GM12878 (cell line): ENCODE data around the gene VAMP3. TPM values are rescaled to one million over a fixed set of nuclear protein-coding genes. Genes with fewer than 3 reads are reported as not detected.

Experiments
- ATAC-seq: fragments of 200-7000 bp; cut with Tn5 transposase; 3 replicates; pipeline ENCODE4 v1.9.1; 2020; ENCODE audit warnings: mild to moderate bottlenecking, moderate library complexity
- BruUV-seq: library from RNA; stranded (reverse); fragments of 400-500 nt; replicated peaks from 2 replicates; lab custom pipeline; 2021; lab: Mats Ljungman, UMichigan
- CTCF ChIA-PET: fragments of 300-600 bp; sonication (Branson Sonifier 250); formaldehyde crosslinking; extraction: SDS; loops from one replicate; lab custom pipeline; 2021; ENCODE audit warnings: inconsistent platforms; lab: Yijun Ruan, JAX
- POLR2A ChIA-PET: fragments of 350-600 bp; formaldehyde crosslinking; extraction: SDS; loops from one replicate; lab custom pipeline; 2021; ENCODE audit warnings: inconsistent platforms; lab: Charles Lee
- RAD21 ChIA-PET: fragments of 300-600 bp; sonication (Branson Sonifier 250); formaldehyde crosslinking; loops from one replicate; lab custom pipeline; 2023; ENCODE audit warnings: antibody characterized with exemption; ENCODE audit not compliant: unreplicated experiment; lab: Charles Lee
- SMC1A ChIA-PET: fragments of 300-600 bp; sonication (Branson Sonifier 250); formaldehyde crosslinking; loops from one replicate; lab custom pipeline; 2023; ENCODE audit not compliant: unreplicated experiment, uncharacterized antibody; lab: Charles Lee
- DNase-seq: peaks from one replicate; pipeline ENCODE4 v3.0.0-alpha.2; 2011; ENCODE audit warnings: low read depth, low spot score
- FAIRE-seq: peaks from 3 replicates; lab custom pipeline; 2011; peaks lifted over from hg19 to GRCh38; lab: Jason Lieb, UNC
- H2AFZ ChIP-seq: 2 replicates; pipeline ENCODE4 v1.6.0; 2011; ENCODE audit warnings: low read depth, low read length, control low read depth; ENCODE audit not compliant: control insufficient read depth
- H3K27ac ChIP-seq: 2 replicates; pipeline ENCODE4 v1.5.1; 2011; ENCODE audit warnings: control low read depth; ENCODE audit not compliant: control insufficient read depth, insufficient read depth
- H3K27me3 ChIP-seq, 2 experiments: replicated peaks in 1 of 2; 2 replicates each; pipeline versions ENCODE4 v1.6.0 to v1.6.1; 2011; ENCODE audit warnings: low read length in 1 of 2; ENCODE audit not compliant: control insufficient read depth in 2 of 2, insufficient read depth in 2 of 2
- H3K36me3 ChIP-seq, 2 experiments: 2 replicates each; pipeline ENCODE4 v1.5.1; 2011; ENCODE audit warnings: low read length in 1 of 2; ENCODE audit not compliant: control insufficient read depth in 2 of 2, insufficient read depth in 2 of 2
- H3K4me1 ChIP-seq: 2 replicates; pipeline ENCODE4 v1.6.1; 2011; ENCODE audit warnings: mild to moderate bottlenecking, low read length, moderate library complexity, mixed read lengths; ENCODE audit not compliant: control insufficient read depth, insufficient read depth
- H3K4me2 ChIP-seq: 2 replicates; pipeline ENCODE4 v1.6.0; 2011; ENCODE audit warnings: control low read depth; ENCODE audit not compliant: control insufficient read depth, insufficient read depth
- H3K4me3 ChIP-seq: fragments of 200-600 bp; sonication (generic); 2 replicates; pipeline ENCODE4 v1.5.1; 2016
- H3K79me2 ChIP-seq: 2 replicates; pipeline ENCODE4 v1.6.0; 2011; ENCODE audit warnings: low read length; ENCODE audit not compliant: control insufficient read depth, insufficient read depth
- H3K9ac ChIP-seq: 2 replicates; pipeline ENCODE4 v1.8.0; 2011; ENCODE audit warnings: low read length, control low read depth, mixed read lengths; ENCODE audit not compliant: control insufficient read depth, insufficient read depth
- H3K9me3 ChIP-seq: replicated peaks from 3 replicates; pipeline ENCODE4 v1.5.1; 2011; ENCODE audit warnings: mild to moderate bottlenecking, low read length; ENCODE audit not compliant: control insufficient read depth, insufficient read depth
- H4K20me1 ChIP-seq: 2 replicates; pipeline ENCODE4 v1.6.0; 2011; ENCODE audit not compliant: control insufficient read depth, insufficient read depth
- KDM1A ChIP-seq: fragments of 200-600 bp; sonication (generic); IDR thresholded peaks from 2 replicates; pipeline ENCODE4 v1.6.1; 2016; ENCODE audit warnings: borderline replicate concordance
- POLR2AphosphoS2 ChIP-seq: IDR thresholded peaks from 2 replicates; pipeline ENCODE4 v1.6.1; 2011; ENCODE audit warnings: low read depth, mild to moderate bottlenecking, low read length, improper control_type of control experiment, moderate library complexity
- RAD51 ChIP-seq: fragments of 450-650 bp; IDR thresholded peaks from 2 replicates; pipeline ENCODE4 v1.6.1; 2016; ENCODE audit warnings: moderate library complexity, mild to moderate bottlenecking, inconsistent platforms
- SREBF1 ChIP-seq: IDR thresholded peaks from 2 replicates; pipeline ENCODE4 v1.6.1; 2012; ENCODE audit warnings: mild to moderate bottlenecking, low read length
- WGBS: methylation state at CpG from one replicate; pipeline ENCODE4 v1.1.6; 2016; ENCODE audit warnings: low lambda C conversion rate; ENCODE audit not compliant: insufficient replicate concordance, insufficient coverage; ENCODE audit errors: missing lambda C conversion rate; 5-methylcytosine and 5-hydroxymethylcytosine counted together
- in situ Hi-C: fragments of 300-500 bp; cut with MboI; formaldehyde crosslinking; loops from 9 replicates; pipeline ENCODE4 v1.14.3; 2018; ENCODE audit warnings: mixed read lengths
- intact Hi-C: fragments of 100-400 bp; cut with micrococcal nuclease; formaldehyde crosslinking; loops from one replicate; pipeline ENCODE4 v1.14.2; 2022; ENCODE audit not compliant: unreplicated experiment
- polyA plus RNA-seq, 11 experiments: library from polyadenylated mRNA; depleted of rRNA in 4 of 11; unstranded in 6 of 11; stranded (reverse) in 5 of 11; fragments of >200 nt; fragmentation: Nextera tagmentation in 4 of 11; fragmentation: Illumina TruSeq in 1 of 11; extraction: Ambion mirVana in 4 of 11; extraction: Trizol in 1 of 11; gene quantifications; 1 replicate in 1 of 11; 2 replicates in 10 of 11; pipeline versions ENCODE4 v1.2.1 to v1.2.3, GENCODE V29; 2011 to 2016; ENCODE audit warnings: inconsistent platforms in 2 of 11, missing spikeins in 2 of 11, low read depth in 1 of 11
- total RNA-seq, 4 experiments: library from RNA; depleted of rRNA in 3 of 4; stranded (reverse); fragments of >200 nt in 3 of 4; fragmentation: Illumina TruSeq in 1 of 4; extraction: Trizol in 1 of 4; gene quantifications; 2 replicates each; pipeline versions ENCODE4 v1.2.1 to v1.2.3, GENCODE V29; 2013 to 2021
- TF ChIP-seq, protein P1 (sequence below): fragments of 450-650 bp; IDR thresholded peaks from 2 replicates; pipeline ENCODE4 v1.6.1; 2017; ENCODE audit warnings: antibody characterized with exemption, mild to moderate bottlenecking, moderate library complexity
- TF ChIP-seq, protein P2 (sequence below): IDR thresholded peaks from 2 replicates; pipeline ENCODE4 v1.6.1; 2012; ENCODE audit warnings: low read length, inconsistent platforms

Gene VAMP3
- total and polyA plus RNA-seq, 10 of the 15 experiments (the other 5 are each of a cell fraction or from before 2014, with no cell fraction given), result 4.8 to 24.9 (median 9.7) TPM

DNA sequence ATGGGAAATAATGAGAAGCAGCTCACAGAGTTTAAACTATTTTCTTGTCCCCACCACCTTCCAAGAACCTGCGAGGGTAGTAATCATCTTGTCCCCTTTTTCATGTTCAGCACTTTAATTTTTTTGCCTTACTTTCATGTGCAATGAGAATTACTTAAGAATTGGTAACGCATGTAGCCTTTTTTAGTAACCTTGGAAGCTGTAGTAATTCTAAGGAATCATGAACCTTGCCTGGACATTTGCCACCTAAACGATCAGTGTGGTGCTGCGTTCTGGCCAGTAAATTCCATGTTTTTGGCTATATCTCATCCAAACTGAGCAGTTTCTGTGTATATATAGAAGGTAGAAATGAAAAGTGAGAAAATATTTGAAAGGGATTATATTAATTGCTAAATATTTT, 3.9 kb upstream of the VAMP3 start:
- Histone ChIP-seq H3K9me3 (no peaks in the 10 kb centered on the region), H3K4me3 (no peak overlapping the region), H3K27ac (no peak overlapping the region), H3K36me3 (no peaks in the 10 kb centered on the region), H2AFZ (no peak overlapping the region), H3K27me3 (no peaks in the 10 kb centered on the region; a peak in 1 of 4 replicates), H3K79me2 (peaks cover 11% of the 10 kb centered on the region), H3K4me1 (no peaks in the 10 kb centered on the region), H3K4me2 (no peak overlapping the region), H4K20me1 (no peaks in the 10 kb centered on the region), H3K9ac (no peak overlapping the region)
- ATAC-seq, result no peak
- DNase-seq, result no peak
- ChIA-PET POLR2A (interaction anchor here (0.5 kb wide), 1 partner anchor 12 kb away, joined by 7 read pairs; no protein-coding TSS in a partner anchor), CTCF (interaction anchor here (3.5 kb wide), 1 partner anchor 14 kb away, joined by 28 read pairs; no protein-coding TSS in a partner anchor), SMC1A (interaction anchor here (1.0 kb wide), 1 partner anchor 45 kb away, joined by 3 read pairs; no protein-coding TSS in a partner anchor), RAD21 (no interaction called here)
- no peak for TF ChIP-seq RAD51
- no peak for TF ChIP-seq POLR2AphosphoS2
- no TSS peak for BruUV-seq
- no peak for FAIRE-seq
- intact Hi-C loops (no loop called here), in situ Hi-C loops (no loop called here)
- 29% methylated on average over 4 of the region's 4 CpGs for WGBS

- peaks cover 16% of the 10 kb centered on the region for H3K79me2 ChIP-seq
- TF ChIP-seq KDM1A (no peak), SREBF1 (no peak)
- TF ChIP-seq, protein P1, sequence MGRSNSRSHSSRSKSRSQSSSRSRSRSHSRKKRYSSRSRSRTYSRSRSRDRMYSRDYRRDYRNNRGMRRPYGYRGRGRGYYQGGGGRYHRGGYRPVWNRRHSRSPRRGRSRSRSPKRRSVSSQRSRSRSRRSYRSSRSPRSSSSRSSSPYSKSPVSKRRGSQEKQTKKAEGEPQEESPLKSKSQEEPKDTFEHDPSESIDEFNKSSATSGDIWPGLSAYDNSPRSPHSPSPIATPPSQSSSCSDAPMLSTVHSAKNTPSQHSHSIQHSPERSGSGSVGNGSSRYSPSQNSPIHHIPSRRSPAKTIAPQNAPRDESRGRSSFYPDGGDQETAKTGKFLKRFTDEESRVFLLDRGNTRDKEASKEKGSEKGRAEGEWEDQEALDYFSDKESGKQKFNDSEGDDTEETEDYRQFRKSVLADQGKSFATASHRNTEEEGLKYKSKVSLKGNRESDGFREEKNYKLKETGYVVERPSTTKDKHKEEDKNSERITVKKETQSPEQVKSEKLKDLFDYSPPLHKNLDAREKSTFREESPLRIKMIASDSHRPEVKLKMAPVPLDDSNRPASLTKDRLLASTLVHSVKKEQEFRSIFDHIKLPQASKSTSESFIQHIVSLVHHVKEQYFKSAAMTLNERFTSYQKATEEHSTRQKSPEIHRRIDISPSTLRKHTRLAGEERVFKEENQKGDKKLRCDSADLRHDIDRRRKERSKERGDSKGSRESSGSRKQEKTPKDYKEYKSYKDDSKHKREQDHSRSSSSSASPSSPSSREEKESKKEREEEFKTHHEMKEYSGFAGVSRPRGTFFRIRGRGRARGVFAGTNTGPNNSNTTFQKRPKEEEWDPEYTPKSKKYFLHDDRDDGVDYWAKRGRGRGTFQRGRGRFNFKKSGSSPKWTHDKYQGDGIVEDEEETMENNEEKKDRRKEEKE, result no peak
- TF ChIP-seq, protein P2, sequence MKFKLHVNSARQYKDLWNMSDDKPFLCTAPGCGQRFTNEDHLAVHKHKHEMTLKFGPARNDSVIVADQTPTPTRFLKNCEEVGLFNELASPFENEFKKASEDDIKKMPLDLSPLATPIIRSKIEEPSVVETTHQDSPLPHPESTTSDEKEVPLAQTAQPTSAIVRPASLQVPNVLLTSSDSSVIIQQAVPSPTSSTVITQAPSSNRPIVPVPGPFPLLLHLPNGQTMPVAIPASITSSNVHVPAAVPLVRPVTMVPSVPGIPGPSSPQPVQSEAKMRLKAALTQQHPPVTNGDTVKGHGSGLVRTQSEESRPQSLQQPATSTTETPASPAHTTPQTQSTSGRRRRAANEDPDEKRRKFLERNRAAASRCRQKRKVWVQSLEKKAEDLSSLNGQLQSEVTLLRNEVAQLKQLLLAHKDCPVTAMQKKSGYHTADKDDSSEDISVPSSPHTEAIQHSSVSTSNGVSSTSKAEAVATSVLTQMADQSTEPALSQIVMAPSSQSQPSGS, result no peak
- H3K4me1 ChIP-seq, result no peaks in the 10 kb centered on the region
- no peak overlapping the region for H2AFZ ChIP-seq
- H3K9ac ChIP-seq, result no peak overlapping the region
- SMC1A ChIA-PET, result interaction anchor here (1.2 kb wide), 1 partner anchor 16 kb away, joined by 6 read pairs; no protein-coding TSS in a partner anchor
- CTCF ChIA-PET, result interaction anchor here (1.2 to 3.5 kb wide), 2 partner anchors 15 to 101 kb away, joined by 4 to 28 read pairs; no protein-coding TSS in a partner anchor
- no peak overlapping the region for H3K4me2 ChIP-seq
- intact Hi-C loops, result no loop called here
- H4K20me1 ChIP-seq, result no peaks in the 10 kb centered on the region
- no peaks in the 10 kb centered on the region for H3K9me3 ChIP-seq
- POLR2A ChIA-PET, result interaction anchor here (0.6 to 0.8 kb wide), 2 partner anchors 11 to 379 kb away, joined by 4 read pairs; no protein-coding TSS in a partner anchor
- in situ Hi-C loops, result no loop called here
- WGBS, result 3% methylated on average over 2 of the region's 2 CpGs
- no peak for DNase-seq
- no peaks in the 10 kb centered on the region; a peak in 1 of 4 replicates for H3K27me3 ChIP-seq
- H3K4me3 ChIP-seq, result no peak overlapping the region
- no peak for ATAC-seq
- 0 out of 4 replicates have a peak, but pooled peaks cover 0 to 4% of the 10 kb centered on the region in 2 experiments for H3K36me3 ChIP-seq
- RAD21 ChIA-PET, result no interaction called here
- no peak for FAIRE-seq
- no TSS peak for BruUV-seq
- no peak overlapping the region for H3K27ac ChIP-seq
These were observed 2.5 kb upstream of the VAMP3 start for GRCh38 chr1:7768583-7768982.
